ENCODE results near the gene OPCML. TPM values are rescaled to one million over a fixed set of nuclear protein-coding genes. Genes with fewer than 3 reads are reported as not detected.

Gene OPCML
- total RNA-seq, 4 donors from 2014 or later, result 0.15 TPM; not detected in 3

- Histone ChIP-seq H3K27me3 (no peaks in the 10 kb centered on the region), H3K9me3 (no peaks in the 10 kb centered on the region), H3K36me3 (no peaks in the 10 kb centered on the region), H3K27ac (no peak overlapping the region), H3K4me3 (no peak overlapping the region), H3K4me1 (no peaks in the 10 kb centered on the region)
- DNase-seq (ENCODE audit: low spot score in 2 of 2), result no peak
- TF ChIP-seq CTCF (IDR thresholded peaks at IDR 0.05) (no peak), POLR2A (IDR thresholded peaks at IDR 0.05) (no peak)
- WGBS, result 95% methylated on average over 6 of the region's 6 CpGs
Measured at GRCh38 chr11:133403900-133404299, 128.4 kb downstream of the OPCML start.

GRCh38 chr11:133402551-133402950, 129.8 kb downstream of the OPCML start:
- Histone ChIP-seq H3K27me3 (no peaks in the 10 kb centered on the region), H3K9me3 (no peaks in the 10 kb centered on the region), H3K27ac (no peak overlapping the region), H3K4me1 (no peaks in the 10 kb centered on the region), H3K4me3 (no peak overlapping the region), H3K36me3 (no peaks in the 10 kb centered on the region)
- TF ChIP-seq POLR2A (IDR thresholded peaks at IDR 0.05) (no peak), POLR2AphosphoS5 (IDR thresholded peaks at IDR 0.05) (no peak), CTCF (IDR thresholded peaks at IDR 0.05) (no peak), EP300 (IDR thresholded peaks at IDR 0.05) (no peak)
- 87% methylated on average over 4 of the region's 4 CpGs for WGBS
- DNase-seq (ENCODE audit: low spot score in 2 of 2), result no peak

GRCh38 chr11:133399855-133400625, 132.3 kb downstream of the OPCML start:
- 69% methylated on average over 7 of the region's 7 CpGs for WGBS

GRCh38 chr11:133399294-133399693, 133.0 kb downstream of the OPCML start:
- no peak for DNase-seq (ENCODE audit: low spot score in 2 of 2)
- no peak for TF ChIP-seq EP300 (IDR thresholded peaks at IDR 0.05)
- TF ChIP-seq POLR2AphosphoS5 (IDR thresholded peaks at IDR 0.05), result no peak
- no peak for TF ChIP-seq POLR2A (IDR thresholded peaks at IDR 0.05)
- no peak for TF ChIP-seq CTCF (IDR thresholded peaks at IDR 0.05)
- H3K27ac ChIP-seq, result no peak overlapping the region

More at GRCh38 chr11:133399855-133400625, 132.3 kb downstream of the OPCML start:
- H3K27ac ChIP-seq, result no peak overlapping the region
- H3K27me3 ChIP-seq, result no peaks in the 10 kb centered on the region
- no peaks in the 10 kb centered on the region for H3K4me1 ChIP-seq
- no peak for TF ChIP-seq CTCF (IDR thresholded peaks at IDR 0.05)
- H3K9me3 ChIP-seq, result no peaks in the 10 kb centered on the region
- H3K36me3 ChIP-seq, result no peaks in the 10 kb centered on the region
- DNase-seq (ENCODE audit: low spot score in 2 of 2), result no peak
- H3K4me3 ChIP-seq, result no peak overlapping the region

GRCh38 chr11:133390803-133391202, 141.5 kb downstream of the OPCML start:
- no peak for DNase-seq (ENCODE audit: low spot score in 2 of 2)
- no peaks in the 10 kb centered on the region for H3K4me1 ChIP-seq
- TF ChIP-seq EP300 (IDR thresholded peaks at IDR 0.05), result no peak
- no peak for TF ChIP-seq POLR2AphosphoS5 (IDR thresholded peaks at IDR 0.05)
- no peak for TF ChIP-seq POLR2A (IDR thresholded peaks at IDR 0.05)
- no peak for TF ChIP-seq CTCF (IDR thresholded peaks at IDR 0.05)
- H3K27me3 ChIP-seq, result no peaks in the 10 kb centered on the region
- H3K36me3 ChIP-seq, result no peaks in the 10 kb centered on the region
- 57% methylated on average over 14 of the region's 14 CpGs for WGBS
- no peak overlapping the region for H3K27ac ChIP-seq
- no peak overlapping the region for H3K4me3 ChIP-seq
- H3K9me3 ChIP-seq, result no peaks in the 10 kb centered on the region

More at GRCh38 chr11:133399294-133399693, 133.0 kb downstream of the OPCML start:
- H3K4me3 ChIP-seq, result no peak overlapping the region
- no peaks in the 10 kb centered on the region for H3K27me3 ChIP-seq
- WGBS, result 96% methylated on average over 2 of the region's 2 CpGs
- H3K36me3 ChIP-seq, result no peaks in the 10 kb centered on the region
- H3K4me1 ChIP-seq, result no peaks in the 10 kb centered on the region
- no peaks in the 10 kb centered on the region for H3K9me3 ChIP-seq

Measured in suprapubic skin (tissue), 4 donors.